AG10803 (cell line): ENCODE results near the gene LPAR3.

ENCODE experiments used
- DNase-seq: peaks from one replicate; pipeline ENCODE4 v3.0.0; 2010; ENCODE audit warnings: low read depth
- H3K4me3 ChIP-seq: 2 replicates; pipeline ENCODE4 v1.5.1; 2011; ENCODE audit warnings: mild to moderate bottlenecking, low read length, control low read depth
- TF ChIP-seq, protein P1 (sequence below): conservative IDR thresholded peaks from 2 replicates; pipeline ENCODE4 v1.5.1; 2011; ENCODE audit warnings: mild to moderate bottlenecking, low read length, control low read depth, inconsistent platforms

The LPAR3 gene

DNA sequence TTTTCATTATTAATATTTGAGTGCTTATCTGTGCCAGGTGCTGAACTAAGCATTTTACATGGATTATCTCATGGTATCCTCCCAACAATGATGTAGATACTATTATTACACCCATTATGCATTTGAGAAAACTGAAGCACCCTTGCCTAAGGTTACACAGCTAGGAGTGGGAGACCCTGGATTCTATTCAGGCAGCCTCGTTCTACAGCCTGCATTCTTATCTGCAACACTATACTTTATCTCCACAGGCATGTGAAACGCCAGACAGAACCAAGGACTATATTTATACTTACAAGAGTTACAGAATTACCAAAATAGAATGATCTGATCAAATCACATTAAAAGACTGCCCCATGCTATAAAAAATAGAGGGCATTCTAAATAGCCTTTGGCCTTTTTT is 22.4 kb downstream of the LPAR3 start:
- TF ChIP-seq, protein P1, sequence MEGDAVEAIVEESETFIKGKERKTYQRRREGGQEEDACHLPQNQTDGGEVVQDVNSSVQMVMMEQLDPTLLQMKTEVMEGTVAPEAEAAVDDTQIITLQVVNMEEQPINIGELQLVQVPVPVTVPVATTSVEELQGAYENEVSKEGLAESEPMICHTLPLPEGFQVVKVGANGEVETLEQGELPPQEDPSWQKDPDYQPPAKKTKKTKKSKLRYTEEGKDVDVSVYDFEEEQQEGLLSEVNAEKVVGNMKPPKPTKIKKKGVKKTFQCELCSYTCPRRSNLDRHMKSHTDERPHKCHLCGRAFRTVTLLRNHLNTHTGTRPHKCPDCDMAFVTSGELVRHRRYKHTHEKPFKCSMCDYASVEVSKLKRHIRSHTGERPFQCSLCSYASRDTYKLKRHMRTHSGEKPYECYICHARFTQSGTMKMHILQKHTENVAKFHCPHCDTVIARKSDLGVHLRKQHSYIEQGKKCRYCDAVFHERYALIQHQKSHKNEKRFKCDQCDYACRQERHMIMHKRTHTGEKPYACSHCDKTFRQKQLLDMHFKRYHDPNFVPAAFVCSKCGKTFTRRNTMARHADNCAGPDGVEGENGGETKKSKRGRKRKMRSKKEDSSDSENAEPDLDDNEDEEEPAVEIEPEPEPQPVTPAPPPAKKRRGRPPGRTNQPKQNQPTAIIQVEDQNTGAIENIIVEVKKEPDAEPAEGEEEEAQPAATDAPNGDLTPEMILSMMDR = no peak
- DNase-seq = no peak
- no peak overlapping the region for H3K4me3 ChIP-seq

DNA sequence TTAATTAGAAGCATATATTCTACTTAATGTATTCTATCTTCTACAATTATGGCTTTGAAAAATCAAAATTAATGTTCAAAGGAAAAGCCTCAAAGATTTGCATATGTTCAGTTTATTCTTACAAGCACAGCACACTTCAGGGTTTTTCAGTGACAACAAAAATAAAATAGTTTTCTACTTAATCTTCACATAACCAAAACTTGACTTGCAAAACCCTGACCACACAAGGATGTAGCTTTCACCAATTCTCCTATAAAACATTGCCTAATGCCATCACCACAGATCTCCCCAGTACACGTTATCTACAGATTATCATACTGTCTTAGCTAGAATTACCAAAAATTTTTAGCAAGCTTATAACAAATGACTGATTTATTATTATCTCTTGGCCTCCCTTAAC is 23.3 kb downstream of the LPAR3 start:
- no peak overlapping the region for H3K4me3 ChIP-seq
- DNase-seq = peak; percentile 76
- TF ChIP-seq, protein P1 = no peak

DNA sequence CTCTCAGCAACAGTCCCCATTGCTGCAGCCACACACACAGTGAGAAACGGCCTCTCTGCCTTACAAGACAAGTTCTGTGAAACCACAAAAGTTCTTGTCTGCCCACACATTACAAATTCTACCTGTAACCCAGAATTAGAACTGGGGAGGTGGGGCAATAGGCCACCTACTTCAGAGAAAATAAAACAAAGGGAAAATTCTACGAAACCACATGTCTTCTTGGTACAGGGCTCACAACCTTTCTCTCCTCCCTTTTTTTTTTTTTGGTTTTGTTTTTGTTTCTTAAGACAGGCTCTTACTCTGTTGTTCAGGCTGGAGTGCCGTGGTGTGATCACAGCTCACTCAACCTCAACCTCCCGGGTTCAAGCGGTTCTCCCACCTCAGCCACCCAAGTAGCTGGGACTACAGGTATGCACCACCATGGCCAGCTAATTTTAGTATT is 30.2 kb downstream of the LPAR3 start:
- TF ChIP-seq, protein P1 = no peak
- no peak overlapping the region for H3K4me3 ChIP-seq
- no peak for DNase-seq

DNA sequence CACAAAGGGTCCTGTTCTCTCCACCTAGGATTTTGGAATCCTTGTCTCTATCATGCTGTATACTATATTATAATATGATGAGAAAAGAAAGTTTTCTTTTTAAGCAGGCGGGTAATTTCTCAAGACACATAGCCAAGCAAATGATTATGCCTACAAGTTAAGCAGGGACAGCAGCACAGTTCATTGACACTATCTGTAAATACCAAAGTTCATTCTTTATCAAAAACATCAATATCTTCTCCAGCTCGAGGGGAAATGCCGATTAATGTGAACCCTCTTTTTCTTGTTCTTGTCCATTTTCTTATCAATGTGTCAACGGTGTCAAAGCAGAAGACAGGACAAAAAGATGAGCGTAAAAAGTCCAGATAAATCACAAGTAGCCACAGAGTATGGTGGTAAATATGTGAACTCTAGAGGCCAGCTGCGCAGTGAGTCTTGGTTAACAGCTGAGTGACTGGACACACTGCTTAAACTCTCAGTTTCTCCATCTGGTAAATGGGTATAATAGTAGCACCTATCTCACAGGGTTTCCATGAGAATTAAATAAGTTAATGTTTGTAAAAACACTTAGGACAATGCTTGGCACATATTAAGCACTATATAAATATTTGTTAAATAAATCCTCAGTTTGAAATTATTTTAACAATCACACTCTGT is 30.9 kb downstream of the LPAR3 start:
- no peak overlapping the region for H3K4me3 ChIP-seq
- no peak for DNase-seq
- TF ChIP-seq, protein P1 = no peak

DNA sequence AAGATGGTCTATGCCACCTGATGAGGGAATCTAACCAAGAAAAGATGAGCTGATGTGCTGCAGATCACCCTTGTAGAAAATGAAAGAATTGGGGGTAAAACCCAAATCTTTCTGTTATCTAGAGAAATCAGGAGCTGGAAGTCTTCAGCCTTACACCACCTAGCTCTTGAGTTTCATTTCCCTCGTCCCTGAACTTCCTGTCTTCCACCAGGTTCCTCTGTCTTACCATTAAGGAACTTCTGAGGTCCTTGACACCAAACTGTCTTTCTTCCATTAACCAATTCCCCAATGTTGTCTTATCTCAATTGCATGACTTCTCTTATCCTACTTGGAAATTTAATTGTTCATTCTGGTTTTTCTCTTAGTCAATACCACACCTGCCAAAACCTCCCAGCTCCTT is 31.5 kb downstream of the LPAR3 start:
- no peak for DNase-seq
- TF ChIP-seq, protein P1 = no peak
- no peak overlapping the region for H3K4me3 ChIP-seq

DNA sequence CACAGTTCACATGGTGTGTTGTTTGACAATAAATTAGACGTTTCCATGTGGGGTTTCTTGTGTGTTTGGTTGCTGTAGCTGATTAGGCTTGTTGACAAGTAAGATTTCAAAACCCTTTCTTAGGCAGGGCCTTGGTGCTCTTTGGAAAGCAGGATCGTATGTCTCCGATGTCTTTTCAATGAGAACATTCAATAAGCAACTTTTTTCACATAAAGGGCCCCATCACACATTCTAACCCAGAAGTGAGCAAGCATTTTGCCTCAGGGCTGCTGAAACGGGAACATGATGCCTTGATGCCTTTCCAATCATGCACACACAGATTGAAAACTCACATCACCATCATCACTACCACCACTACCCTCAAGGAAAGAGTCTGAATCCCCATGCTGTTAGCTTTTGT is 33.1 kb downstream of the LPAR3 start:
- no peak for DNase-seq
- TF ChIP-seq, protein P1 = no peak
- H3K4me3 ChIP-seq = no peak overlapping the region

DNA sequence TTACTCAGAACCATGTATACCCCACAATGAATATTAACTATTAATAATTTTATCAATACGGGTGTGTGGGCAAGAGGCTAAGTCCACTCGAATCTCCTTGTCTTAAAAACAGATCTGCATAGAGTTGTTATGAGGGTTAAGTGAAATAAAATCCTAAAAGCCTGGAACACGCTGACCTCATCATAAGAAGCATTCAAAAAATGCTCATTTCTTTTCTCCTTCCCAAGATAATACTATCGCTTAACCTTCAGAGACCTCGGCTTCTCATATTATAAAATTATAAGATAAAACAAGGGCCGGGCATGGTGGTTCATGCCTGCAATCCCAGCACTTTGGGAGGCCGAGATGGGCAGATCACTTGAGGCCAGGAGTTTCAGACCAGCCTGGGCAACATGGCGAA is 35.1 kb downstream of the LPAR3 start:
- DNase-seq = no peak
- no peak overlapping the region for H3K4me3 ChIP-seq
- TF ChIP-seq, protein P1 = no peak
